GM10266 (cell line): ENCODE results near the gene RXRG.
"Not testable (repeated sequence)": the region's sequence is repeated elsewhere in the genome, so short reads cannot be mapped to it uniquely, and the experiment has no call there.

ENCODE experiments used
- DNase-seq: peaks from one replicate; pipeline ENCODE4 v3.0.0; 2012; ENCODE audit errors: extremely low spot score
- CTCF ChIP-seq: IDR thresholded peaks from 2 replicates; pipeline ENCODE4 v1.5.1; 2012; ENCODE audit warnings: mild to moderate bottlenecking, low read depth; ENCODE audit not compliant: control insufficient read depth, insufficient read depth; ENCODE audit errors: missing control alignments

Gene RXRG

GRCh38 chr1:165467706-165468105 is 22.8 kb upstream of the RXRG start:
- DNase-seq, result no peak
- TF ChIP-seq CTCF, result no peak

GRCh38 chr1:165463978-165464377 is 19.1 kb upstream of the RXRG start:
- TF ChIP-seq CTCF, result no peak
- DNase-seq, result no peak

GRCh38 chr1:165459683-165460082 is 14.8 kb upstream of the RXRG start:
- DNase-seq, result not testable (repeated sequence)

- no peak for DNase-seq
- no peak for TF ChIP-seq CTCF
Measured at GRCh38 chr1:165456861-165457260, 11.9 kb upstream of the RXRG start.

GRCh38 chr1:165456114-165456513 is 11.2 kb upstream of the RXRG start:
- DNase-seq, result no peak

GRCh38 chr1:165455111-165455510 is 10.2 kb upstream of the RXRG start:
- no peak for DNase-seq
- TF ChIP-seq CTCF, result no peak

More at GRCh38 chr1:165456114-165456513, 11.2 kb upstream of the RXRG start:
- TF ChIP-seq CTCF, result no peak

GRCh38 chr1:165454091-165454610 is 9.2 kb upstream of the RXRG start:
- no peak for DNase-seq
- TF ChIP-seq CTCF, result no peak
